Mesenchymal stem cell (in vitro differentiated cells and primary cell): Measurements from ENCODE around the gene HMG20A. TPM values are rescaled to one million over a fixed set of nuclear protein-coding genes. Genes with fewer than 3 reads are reported as not detected.
A peak's percentile ranks its signal among the peaks of the same experiment; 100 is the strongest.

Source experiments
- DNase-seq: peaks from one replicate; pipeline ENCODE4 v3.0.0-alpha.2; 2013
- H2AFZ ChIP-seq: one replicate; pipeline ENCODE4 v1.6.1; 2013; ENCODE audit warnings: low read depth, mild to moderate bottlenecking, control low read depth, inconsistent platforms, low read length, moderate library complexity
- H2AK5ac ChIP-seq: 2 replicates; pipeline ENCODE4 v1.6.1; 2013; ENCODE audit warnings: low read length, moderate library complexity, mild to moderate bottlenecking, inconsistent platforms; ENCODE audit not compliant: severe bottlenecking
- H2BK120ac ChIP-seq: one replicate; pipeline ENCODE4 v1.6.1; 2013; ENCODE audit warnings: low read depth, mild to moderate bottlenecking, inconsistent platforms, low read length, moderate library complexity
- H2BK12ac ChIP-seq, 2 experiments: one replicate each; pipeline ENCODE4 v1.6.1; 2013; ENCODE audit warnings: inconsistent platforms in 2 of 2, low read length in 2 of 2, mild to moderate bottlenecking in 2 of 2, moderate library complexity in 2 of 2, control low read depth in 1 of 2
- H2BK15ac ChIP-seq: one replicate; pipeline ENCODE4 v1.6.1; 2013; ENCODE audit warnings: mild to moderate bottlenecking, low read depth, inconsistent platforms; ENCODE audit not compliant: poor library complexity, severe bottlenecking
- H2BK5ac ChIP-seq: 2 replicates; pipeline ENCODE4 v1.6.1; 2013; ENCODE audit warnings: low read depth, mild to moderate bottlenecking, low read length, control low read depth, inconsistent platforms; ENCODE audit not compliant: poor library complexity, severe bottlenecking
- H3K14ac ChIP-seq, 2 experiments: one replicate each; pipeline ENCODE4 v1.6.1; 2013; ENCODE audit warnings: inconsistent platforms in 2 of 2, low read length in 2 of 2, control low read depth in 1 of 2, mild to moderate bottlenecking in 1 of 2, moderate library complexity in 1 of 2
- H3K18ac ChIP-seq, 2 experiments: one replicate each; pipeline ENCODE4 v1.6.1; 2013; ENCODE audit warnings: inconsistent platforms in 2 of 2, low read length in 2 of 2, control low read depth in 1 of 2, low read depth in 1 of 2, mild to moderate bottlenecking in 1 of 2
- H3K23ac ChIP-seq, 2 experiments: one replicate each; pipeline ENCODE4 v1.6.1; 2013; ENCODE audit warnings: inconsistent platforms in 2 of 2, low read length in 2 of 2, mild to moderate bottlenecking in 2 of 2, moderate library complexity in 2 of 2, control low read depth in 1 of 2
- H3K27ac ChIP-seq: 2 replicates; pipeline ENCODE4 v1.5.1; 2013; ENCODE audit warnings: mild to moderate bottlenecking, moderate library complexity, low read length, control low read depth, inconsistent platforms; ENCODE audit not compliant: poor library complexity, severe bottlenecking
- H3K27me3 ChIP-seq, 2 experiments: 2 replicates each; pipeline versions ENCODE4 v1.6.1 to v1.7.0; 2013; ENCODE audit warnings: low read length in 2 of 2, mild to moderate bottlenecking in 2 of 2, moderate library complexity in 2 of 2, control low read depth in 1 of 2, inconsistent platforms in 1 of 2; ENCODE audit not compliant: control insufficient read depth in 1 of 2, insufficient read depth in 1 of 2
- H3K36me3 ChIP-seq, 2 experiments: 2 replicates each; pipeline versions ENCODE4 v1.6.1 to v1.7.0; 2013; ENCODE audit warnings: low read length in 2 of 2, control low read depth in 1 of 2, inconsistent platforms in 1 of 2, low read depth in 1 of 2, mild to moderate bottlenecking in 1 of 2; ENCODE audit not compliant: insufficient read depth in 2 of 2, control insufficient read depth in 1 of 2
- H3K4ac ChIP-seq, 2 experiments: one replicate each; pipeline ENCODE4 v1.6.1; 2013; ENCODE audit warnings: inconsistent platforms in 2 of 2, low read length in 2 of 2, mild to moderate bottlenecking in 2 of 2, moderate library complexity in 2 of 2, control low read depth in 1 of 2, low read depth in 1 of 2
- H3K4me1 ChIP-seq: 2 replicates; pipeline ENCODE4 v1.6.1; 2013; ENCODE audit warnings: low read depth, low read length, control low read depth; ENCODE audit not compliant: control insufficient read depth, insufficient read depth
- H3K4me2 ChIP-seq: 2 replicates; pipeline ENCODE4 v1.6.1; 2013; ENCODE audit warnings: low read length, mild to moderate bottlenecking, inconsistent platforms; ENCODE audit not compliant: poor library complexity, severe bottlenecking
- H3K4me3 ChIP-seq, 2 experiments: 2 replicates each; pipeline versions ENCODE4 v1.5.1 to v1.7.0; 2013; ENCODE audit warnings: low read length in 2 of 2, mild to moderate bottlenecking in 2 of 2, control low read depth in 1 of 2, low read depth in 1 of 2; ENCODE audit not compliant: insufficient read depth in 1 of 2
- H3K79me1 ChIP-seq: replicated peaks from 2 replicates; pipeline ENCODE4 v1.6.1; 2013; ENCODE audit warnings: mild to moderate bottlenecking, control low read depth, low read length, inconsistent platforms; ENCODE audit not compliant: poor library complexity, severe bottlenecking
- H3K9ac ChIP-seq: 2 replicates; pipeline ENCODE4 v1.7.0; 2013; ENCODE audit warnings: mild to moderate bottlenecking, low read length, moderate library complexity
- H3K9me3 ChIP-seq: 2 replicates; pipeline ENCODE4 v1.7.0; 2013; ENCODE audit warnings: mild to moderate bottlenecking, low read length; ENCODE audit not compliant: control insufficient read depth
- H4K8ac ChIP-seq: one replicate; pipeline ENCODE4 v1.6.1; 2013; ENCODE audit warnings: inconsistent platforms, mild to moderate bottlenecking, low read length, moderate library complexity
- H4K91ac ChIP-seq: one replicate; pipeline ENCODE4 v1.6.1; 2013; ENCODE audit warnings: mild to moderate bottlenecking, low read length, inconsistent platforms
- WGBS: methylation state at CpG from one replicate; pipeline ENCODE4 v1.1.7; 2013; ENCODE audit warnings: mixed read lengths; 5-methylcytosine and 5-hydroxymethylcytosine counted together
- polyA plus RNA-seq, 2 experiments: library from polyadenylated mRNA; stranded (reverse); fragments of 200-250 nt; gene quantifications; one replicate each; pipeline ENCODE4 v1.2.3, GENCODE V29; 2013

Gene HMG20A
- polyA plus RNA-seq (2013, experiment 1 of 2), result 32.9 TPM
- 31.7 TPM for polyA plus RNA-seq (2013, experiment 2 of 2)

DNA sequence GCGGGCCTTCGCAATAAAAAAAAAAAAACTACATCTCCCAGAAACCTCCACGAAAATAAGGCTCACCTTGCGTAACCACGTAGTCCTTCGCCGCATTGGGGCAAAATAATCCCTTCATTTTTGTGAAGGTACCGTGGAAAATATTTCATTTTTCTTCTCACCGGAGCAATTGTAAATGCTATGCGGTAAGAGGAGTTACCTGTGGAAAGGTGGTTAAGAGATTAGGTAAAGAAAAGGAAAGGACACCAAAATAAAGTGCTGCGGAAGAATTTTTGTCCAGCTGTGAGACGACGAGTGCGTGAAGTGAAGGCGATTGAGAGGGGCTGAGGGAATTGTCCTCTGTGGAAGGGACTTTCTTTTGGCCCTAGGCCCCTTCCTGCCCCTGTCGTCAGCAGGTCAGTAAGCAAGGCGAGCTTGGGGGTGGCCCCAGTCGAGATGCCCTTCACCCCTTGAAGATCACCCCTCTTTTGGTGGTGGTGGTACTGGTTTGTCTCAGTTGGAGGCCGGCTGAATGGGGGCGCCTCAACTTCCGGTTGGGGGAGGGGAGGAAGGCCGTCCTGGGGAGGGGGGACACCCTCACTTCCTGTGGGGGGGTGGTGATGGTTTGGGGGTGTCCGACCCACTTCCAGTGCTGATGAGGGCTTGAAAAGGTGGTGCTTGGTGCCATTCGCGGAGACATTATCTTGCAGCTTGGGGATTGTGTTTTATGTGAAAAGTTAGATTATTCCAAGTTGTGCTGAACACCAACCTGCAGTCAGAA, at the start of gene HMG20A:
TSS of gene HMG20A (plus strand) at position 279 of the 760 bp plus-strand sequence. CDS start 37,520 bp downstream, outside the sequence.
- H2BK12ac ChIP-seq, result peak within 1 kb of the TSS; percentile 66 to 85
- H3K23ac ChIP-seq, result peak within 1 kb of the TSS in 1 of 2 experiments; percentile 57
- H3K18ac ChIP-seq, result peak within 1 kb of the TSS; percentile 90 to 96
- H2BK15ac ChIP-seq, result peak within 1 kb of the TSS; percentile 98
- peak within 1 kb of the TSS; percentile 97 for H3K9ac ChIP-seq
- peak within 1 kb of the TSS; percentile 96 for H4K91ac ChIP-seq
- H3K4me3 ChIP-seq, result peak within 1 kb of the TSS; percentile 94 to 96
- peak within 1 kb of the TSS; percentile 87 for H3K27ac ChIP-seq
- H3K4me1 ChIP-seq, result no peaks in the 10 kb centered on the region
- peak within 1 kb of the TSS; percentile 36 to 68 for H3K14ac ChIP-seq
- H2AK5ac ChIP-seq, result no peak within 1 kb of the TSS
- H3K27me3 ChIP-seq, result no peaks in the 10 kb centered on the region
- peak within 1 kb of the TSS; percentile 85 for H2BK120ac ChIP-seq
- peaks cover 5% of the 10 kb centered on the region for H3K79me1 ChIP-seq
- peak; percentile 95 for DNase-seq
- H4K8ac ChIP-seq, result peak within 1 kb of the TSS; percentile 99
- no peaks in the 10 kb centered on the region for H3K9me3 ChIP-seq
- H2AFZ ChIP-seq, result peak within 1 kb of the TSS; percentile 85
- peak within 1 kb of the TSS; percentile 55 for H3K4me2 ChIP-seq
- H2BK5ac ChIP-seq, result no peak within 1 kb of the TSS
- peak within 1 kb of the TSS; percentile 24 to 99 for H3K4ac ChIP-seq
- WGBS, result under 1% methylated on average over 25 of the region's 25 CpGs
- H3K36me3 ChIP-seq, result no peaks in the 10 kb centered on the region

GRCh38 chr15:77371850-77372563, 48.7 kb upstream of the HMG20A start:
- H2AK5ac ChIP-seq, result no peak overlapping the region
- H3K18ac ChIP-seq, result no peak overlapping the region
- 98% methylated on average over 4 of the region's 5 CpGs for WGBS
- no peaks in the 10 kb centered on the region for H3K27me3 ChIP-seq
- no peaks in the 10 kb centered on the region for H3K36me3 ChIP-seq
- H2BK15ac ChIP-seq, result no peak overlapping the region
- H3K14ac ChIP-seq, result no peak overlapping the region
- H3K79me1 ChIP-seq, result peaks cover 15% of the 10 kb centered on the region
- H2AFZ ChIP-seq, result no peak overlapping the region
- H3K4me3 ChIP-seq, result no peak overlapping the region
- no peak overlapping the region for H3K9ac ChIP-seq
- no peak overlapping the region for H2BK5ac ChIP-seq
- H2BK120ac ChIP-seq, result no peak overlapping the region
- no peak overlapping the region for H4K91ac ChIP-seq
- H4K8ac ChIP-seq, result no peak overlapping the region
- no peak overlapping the region for H3K27ac ChIP-seq
- no peak overlapping the region for H3K4me2 ChIP-seq
- no peak overlapping the region for H3K23ac ChIP-seq
- H2BK12ac ChIP-seq, result no peak overlapping the region
- no peak for DNase-seq
- no peak overlapping the region for H3K4ac ChIP-seq
- H3K9me3 ChIP-seq, result no peaks in the 10 kb centered on the region
- H3K4me1 ChIP-seq, result no peaks in the 10 kb centered on the region

DNA sequence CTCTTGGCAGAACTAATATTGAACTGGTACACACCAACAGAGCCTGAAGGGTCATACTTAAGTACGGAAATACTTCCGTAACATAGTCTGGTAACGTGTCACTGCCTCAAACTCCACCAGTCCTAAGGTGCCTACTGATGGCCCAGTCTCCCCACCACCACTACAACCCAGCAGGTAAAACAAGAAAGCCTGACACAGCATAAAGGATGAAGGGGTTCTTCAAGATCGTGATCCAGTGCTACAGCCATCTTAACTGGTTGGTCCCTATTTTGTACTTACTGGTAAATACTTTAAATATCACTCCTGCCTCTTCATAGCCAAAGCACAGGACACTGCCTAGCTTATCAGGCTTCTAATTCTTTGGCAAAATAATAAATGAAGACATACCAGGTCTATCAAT, 47.2 kb upstream of the HMG20A start:
- Histone ChIP-seq H3K4me3 (no peak overlapping the region), H3K14ac (no peak overlapping the region), H3K23ac (no peak overlapping the region), H3K27me3 (no peaks in the 10 kb centered on the region), H3K4me2 (no peak overlapping the region), H2BK12ac (no peak overlapping the region), H2BK15ac (no peak overlapping the region), H3K36me3 (no peaks in the 10 kb centered on the region), H3K9me3 (no peaks in the 10 kb centered on the region), H3K9ac (no peak overlapping the region), H3K18ac (no peak overlapping the region), H2AK5ac (no peak overlapping the region), H3K4me1 (no peaks in the 10 kb centered on the region), H4K91ac (no peak overlapping the region), H2BK120ac (no peak overlapping the region), H3K79me1 (peaks cover 16% of the 10 kb centered on the region), H3K4ac (no peak overlapping the region), H3K27ac (no peak overlapping the region), H2AFZ (no peak overlapping the region), H4K8ac (no peak overlapping the region), H2BK5ac (no peak overlapping the region)
- no peak for DNase-seq
- 98% methylated on average over 3 of the region's 4 CpGs for WGBS

DNA sequence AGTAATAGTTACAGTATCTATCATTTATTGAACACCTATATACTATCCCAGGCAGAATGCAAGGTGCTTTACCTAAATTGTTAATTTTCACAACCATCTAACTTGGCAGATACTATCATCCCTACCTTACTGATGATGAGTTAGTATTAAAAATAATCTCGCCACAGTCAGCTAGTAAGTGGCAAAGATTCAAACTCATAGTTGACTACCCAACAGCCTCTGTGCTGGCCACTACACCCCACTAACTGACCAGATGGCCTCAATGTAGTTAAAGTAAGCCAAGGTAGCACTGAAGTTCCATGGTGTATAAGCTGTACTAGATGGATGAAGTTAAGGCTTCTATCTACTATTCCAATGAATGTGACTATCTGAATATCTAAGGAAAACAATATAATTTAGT, 45.6 kb upstream of the HMG20A start:
- no peak overlapping the region for H2BK5ac ChIP-seq
- H3K36me3 ChIP-seq, result no peaks in the 10 kb centered on the region

More for the DNA sequence above, 45.6 kb upstream of the HMG20A start:
- no peak overlapping the region for H3K9ac ChIP-seq
- H3K9me3 ChIP-seq, result no peaks in the 10 kb centered on the region
- H4K91ac ChIP-seq, result no peak overlapping the region
- H2AK5ac ChIP-seq, result no peak overlapping the region
- no peak overlapping the region for H3K4me2 ChIP-seq
- H2BK120ac ChIP-seq, result no peak overlapping the region
- no peak overlapping the region for H3K4ac ChIP-seq
- DNase-seq, result no peak
- WGBS, result no CpG with 5 or more reads among the region's 1 CpG
- no peak overlapping the region for H3K14ac ChIP-seq
- no peak overlapping the region for H3K23ac ChIP-seq
- H2BK15ac ChIP-seq, result no peak overlapping the region
- H3K79me1 ChIP-seq, result peaks cover 19% of the 10 kb centered on the region
- no peaks in the 10 kb centered on the region for H3K27me3 ChIP-seq
- no peak overlapping the region for H3K27ac ChIP-seq
- H4K8ac ChIP-seq, result no peak overlapping the region
- no peaks in the 10 kb centered on the region for H3K4me1 ChIP-seq
- H2BK12ac ChIP-seq, result no peak overlapping the region
- H3K4me3 ChIP-seq, result no peak overlapping the region
- H3K18ac ChIP-seq, result no peak overlapping the region
- H2AFZ ChIP-seq, result no peak overlapping the region
